Measurements from ENCODE around the gene NLGN3. TPM values are rescaled to one million over a fixed set of nuclear protein-coding genes. Genes with fewer than 3 reads are reported as not detected.
A peak's percentile ranks its signal among the peaks of the same experiment; 100 is the strongest.

The NLGN3 gene
- total and polyA plus RNA-seq, 2 experiments from 2014 or later: 6.4 to 10.2 TPM

GRCh38 chrX:71184092-71184491 lies 39.5 kb downstream of the NLGN3 start:
- H3K9me3 ChIP-seq (ENCODE audit: low read depth): no peaks in the 10 kb centered on the region
- peaks cover 13% of the 10 kb centered on the region for H3K4me1 ChIP-seq (ENCODE audit: low read depth)
- TF ChIP-seq CTCF (IDR thresholded peaks at IDR 0.05; ENCODE audit: low read depth, low read length): no peak
- no peak overlapping the region for H3K4me3 ChIP-seq
- no peaks in the 10 kb centered on the region for H3K27me3 ChIP-seq
- no peak for DNase-seq (ENCODE audit: low read depth in 1 of 2, low spot score in 1 of 2)
- no peaks in the 10 kb centered on the region for H3K36me3 ChIP-seq
- peak overlapping the region; percentile 97 for H3K27ac ChIP-seq

GRCh38 chrX:71184803-71185495 lies 40.3 kb downstream of the NLGN3 start:
- Histone ChIP-seq H3K27ac (peak overlapping the region; percentile 97), H3K9me3 (ENCODE audit: low read depth) (no peaks in the 10 kb centered on the region), H3K27me3 (no peaks in the 10 kb centered on the region), H3K4me3 (no peak overlapping the region), H3K36me3 (no peaks in the 10 kb centered on the region), H3K4me1 (ENCODE audit: low read depth) (peaks cover 13% of the 10 kb centered on the region)
- TF ChIP-seq CTCF (IDR thresholded peaks at IDR 0.05; ENCODE audit: low read depth, low read length): no peak
- DNase-seq (ENCODE audit: low read depth in 1 of 2, low spot score in 1 of 2): no peak

- H3K27ac ChIP-seq: no peak overlapping the region
- no peaks in the 10 kb centered on the region for H3K36me3 ChIP-seq
- H3K27me3 ChIP-seq: no peaks in the 10 kb centered on the region
- no peak overlapping the region for H3K4me3 ChIP-seq
- DNase-seq (ENCODE audit: low read depth in 1 of 2, low spot score in 1 of 2): no peak
- H3K4me1 ChIP-seq (ENCODE audit: low read depth): no peaks in the 10 kb centered on the region
- H3K9me3 ChIP-seq (ENCODE audit: low read depth): no peaks in the 10 kb centered on the region
- no peak for TF ChIP-seq CTCF (IDR thresholded peaks at IDR 0.05; ENCODE audit: low read depth, low read length)
Observed at GRCh38 chrX:71191248-71191647, 46.6 kb downstream of the NLGN3 start.

GRCh38 chrX:71195964-71196649 lies 51.5 kb downstream of the NLGN3 start:
- TF ChIP-seq CTCF (IDR thresholded peaks at IDR 0.05; ENCODE audit: low read depth, low read length): no peak
- no peaks in the 10 kb centered on the region for H3K4me1 ChIP-seq (ENCODE audit: low read depth)
- DNase-seq (ENCODE audit: low read depth in 1 of 2, low spot score in 1 of 2): no peak
- no peaks in the 10 kb centered on the region for H3K36me3 ChIP-seq
- H3K27me3 ChIP-seq: no peaks in the 10 kb centered on the region
- H3K27ac ChIP-seq: no peak overlapping the region
- H3K9me3 ChIP-seq (ENCODE audit: low read depth): no peaks in the 10 kb centered on the region
- H3K4me3 ChIP-seq: no peak overlapping the region

GRCh38 chrX:71198066-71198465 lies 53.4 kb downstream of the NLGN3 start:
- Histone ChIP-seq H3K9me3 (ENCODE audit: low read depth) (no peaks in the 10 kb centered on the region), H3K4me3 (no peak overlapping the region), H3K27ac (no peak overlapping the region), H3K4me1 (ENCODE audit: low read depth) (no peaks in the 10 kb centered on the region), H3K36me3 (no peaks in the 10 kb centered on the region), H3K27me3 (no peaks in the 10 kb centered on the region)
- no peak for TF ChIP-seq CTCF (IDR thresholded peaks at IDR 0.05; ENCODE audit: low read depth, low read length)
- DNase-seq (ENCODE audit: low read depth in 1 of 2, low spot score in 1 of 2): peak in 1 of 2 donors; percentile 20
